ENCODE results near the gene ZBTB42. TPM values are rescaled to one million over a fixed set of nuclear protein-coding genes. Genes with fewer than 3 reads are reported as not detected.

The ZBTB42 gene
- total RNA-seq, 1 experiment from 2014 or later: 6.1 TPM

GRCh38 chr14:104757238-104757585 is 43.7 kb upstream of the ZBTB42 start:
- H4K20me1 ChIP-seq (ENCODE audit: control insufficient read depth, insufficient read depth, insufficient read length): no peaks in the 10 kb centered on the region
- no peaks in the 10 kb centered on the region; the same call in 1 of the 2 replicates for H3K4me1 ChIP-seq (ENCODE audit: insufficient read depth, low read length)
- 0 out of 5 replicates have a peak, but pooled peaks cover 0 to 3% of the 10 kb centered on the region in 2 experiments for H3K9me3 Mint-ChIP-seq

More at GRCh38 chr14:104757238-104757585, 43.7 kb upstream of the ZBTB42 start:
- DNase-seq: no peak
- no peak overlapping the region for H3K4ac ChIP-seq (ENCODE audit: low read depth, low read length)
- H3K23me2 ChIP-seq (ENCODE audit: insufficient read length, low read depth, low read length, poor library complexity, severe bottlenecking): peaks cover 11% of the 10 kb centered on the region
- H3K56ac ChIP-seq (ENCODE audit: insufficient read length, low read depth, low read length): no peak overlapping the region
- no peak overlapping the region for H4K91ac ChIP-seq (ENCODE audit: insufficient read length, low read depth, low read length)
- no peak overlapping the region for H3K14ac ChIP-seq (ENCODE audit: insufficient read depth, low read length)
- H2AFZ ChIP-seq (ENCODE audit: low read length): no peak overlapping the region
- H3K27ac Mint-ChIP-seq: peak overlapping the region in 1 of 3 experiments; percentile 92; a peak in 1 of 7 replicates
- 0 out of 5 replicates have a peak overlapping the region, but pooled peaks of 1 of the 2 experiments have one; percentile 28 for H3K4me3 Mint-ChIP-seq
- no peaks in the 10 kb centered on the region for H3K27me3 ChIP-seq (ENCODE audit: insufficient read depth, low read length)
- no peak overlapping the region for H2BK5ac ChIP-seq (ENCODE audit: insufficient read length, low read length)
- H3K79me2 ChIP-seq (ENCODE audit: insufficient read depth, low read length): peaks cover 16% of the 10 kb centered on the region; the same call in 1 of the 2 replicates
- no peak overlapping the region for H2BK20ac ChIP-seq (ENCODE audit: low read depth, low read length, poor library complexity, severe bottlenecking)
- H4K8ac ChIP-seq (replicated peaks; ENCODE audit: insufficient read length, low read depth, low read length): no peak overlapping the region
- no peaks in the 10 kb centered on the region for H3K9me3 ChIP-seq (ENCODE audit: control insufficient read depth, low read depth, low read length)
- peaks cover 3% of the 10 kb centered on the region for H3K79me1 ChIP-seq (ENCODE audit: insufficient read depth, low read depth, low read length, poor library complexity, severe bottlenecking)
- H2AK5ac ChIP-seq (ENCODE audit: insufficient read length, low read length): no peak overlapping the region
- no peaks in the 10 kb centered on the region for H3K27me3 Mint-ChIP-seq (ENCODE audit: low read depth)
- no CpG with 5 or more reads among the region's 10 CpGs for WGBS (ENCODE audit: extremely low coverage, insufficient read length, low lambda C conversion rate)
- no peak overlapping the region for H3K27ac ChIP-seq (ENCODE audit: insufficient read length, low read depth, low read length)
- no peak overlapping the region for H2BK12ac ChIP-seq (ENCODE audit: insufficient read length, low read depth, low read length)
- H3K9ac ChIP-seq (ENCODE audit: extremely low read depth, insufficient read length, low read length): no peak overlapping the region
- peaks cover 32 to 73% (median 68%) of the 10 kb centered on the region in 3 experiments; a peak in 6 of 7 replicates for H3K36me3 Mint-ChIP-seq (ENCODE audit: insufficient read depth in 1 of 3, low read depth in 3 of 3)
- no peak overlapping the region for H2BK15ac ChIP-seq (ENCODE audit: low read depth, low read length)
- no peak overlapping the region for H4K5ac ChIP-seq (ENCODE audit: insufficient read length, low read depth, low read length)
- H3T11ph ChIP-seq (ENCODE audit: low read length): no peak overlapping the region
- no peak overlapping the region for H3K4me2 ChIP-seq (ENCODE audit: insufficient read depth, insufficient read length, low read length)
- no peak overlapping the region for H2BK120ac ChIP-seq (ENCODE audit: low read depth, low read length, poor library complexity, severe bottlenecking)
- no peak overlapping the region for H3K23ac ChIP-seq (ENCODE audit: insufficient read length, low read depth, low read length)
- peaks cover 17 to 31% of the 10 kb centered on the region in 2 experiments for H3K4me1 Mint-ChIP-seq
- no peak for TF ChIP-seq CTCF (conservative IDR thresholded peaks at IDR 0.05)
- no peak overlapping the region for H3K18ac ChIP-seq (ENCODE audit: insufficient read length, low read depth, low read length)
